OCI-LY7 (cell line): Measurements from ENCODE around the gene C17orf78.

Experiments
- CTCF ChIP-seq: fragments of 200-600 bp; sonication (generic); conservative IDR thresholded peaks from 2 replicates; pipeline ENCODE4 v1.5.1; 2014; ENCODE audit warnings: mild to moderate bottlenecking, antibody characterized with exemption, low read length, moderate library complexity, mixed read lengths
- EZH2phosphoT487 ChIP-seq: fragments of 200-600 bp; sonication (generic); IDR thresholded peaks from 2 replicates; pipeline ENCODE4 v1.6.1; 2018; ENCODE audit warnings: low read depth, borderline replicate concordance, mild to moderate bottlenecking, mixed run types, antibody characterized with exemption, low read length, moderate library complexity, mixed read lengths

DNA sequence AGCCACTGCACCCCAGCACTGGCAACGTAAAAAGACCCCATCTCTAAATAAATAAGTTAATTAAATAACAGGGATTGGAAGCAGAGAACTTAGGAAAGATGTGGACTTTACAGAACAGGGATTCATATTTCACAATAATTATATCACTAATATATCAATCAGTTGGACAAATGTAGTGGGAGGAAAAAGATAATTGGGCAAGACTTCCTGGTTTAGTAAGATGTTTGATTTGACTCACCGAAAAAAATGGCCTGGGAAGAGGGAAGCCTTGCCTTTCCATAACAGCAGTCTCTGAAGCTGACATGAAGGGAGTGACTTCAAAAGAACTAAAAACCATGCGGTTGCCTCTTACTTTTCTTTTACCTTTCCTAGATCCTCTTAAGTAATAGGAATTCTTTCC is 15.2 kb upstream of the C17orf78 start:
- TF ChIP-seq CTCF, result no peak
- TF ChIP-seq EZH2phosphoT487, result no peak
